ENCODE measurements around the gene EP400. TPM values are rescaled to one million over a fixed set of nuclear protein-coding genes. Genes with fewer than 3 reads are reported as not detected.

The EP400 gene
- total RNA-seq, 2 experiments from 2014 or later, result 45.6 to 46.1 TPM

- intact Hi-C loops (cut with micrococcal nuclease), result no loop called here
- TF ChIP-seq CTCF (IDR thresholded peaks at IDR 0.05), result no peak
- Mint-ChIP-seq H3K4me1 (ENCODE audit: low read depth) (peaks cover 29% of the 10 kb centered on the region), H3K27ac (peak overlapping the region; percentile 81), H3K36me3 (ENCODE audit: low read depth) (peaks cover 24% of the 10 kb centered on the region), H3K4me3 (peak overlapping the region; percentile 2), H3K27me3 (no peaks in the 10 kb centered on the region), H3K9me3 (no peaks in the 10 kb centered on the region)
- ATAC-seq, result peak; percentile 15
- CTCF ChIA-PET, result no interaction called here
- POLR2A ChIA-PET, result interaction anchor here (0.7 to 0.8 kb wide), 2 partner anchors 9 to 13 kb away, joined by 3 read pairs; no protein-coding TSS in a partner anchor
- no peak for DNase-seq
Measured at GRCh38 chr12:132065609-132066344, 116.0 kb downstream of the EP400 start.

- Mint-ChIP-seq H3K4me1 (ENCODE audit: low read depth) (peaks cover 29% of the 10 kb centered on the region), H3K4me3 (peak overlapping the region; percentile 2), H3K27me3 (no peaks in the 10 kb centered on the region), H3K9me3 (no peaks in the 10 kb centered on the region), H3K36me3 (ENCODE audit: low read depth) (peaks cover 22% of the 10 kb centered on the region), H3K27ac (peak overlapping the region; percentile 81)
- intact Hi-C loops (cut with micrococcal nuclease), result no loop called here
- TF ChIP-seq CTCF (IDR thresholded peaks at IDR 0.05), result no peak
- ATAC-seq (peak; percentile 74), DNase-seq (peak; percentile 60)
- ChIA-PET POLR2A (no interaction called here), CTCF (no interaction called here)
Measured at GRCh38 chr12:132066345-132066685, 116.6 kb downstream of the EP400 start.

- H3K27ac Mint-ChIP-seq, result peak overlapping the region; percentile 81
- no peaks in the 10 kb centered on the region for H3K9me3 Mint-ChIP-seq
- H3K4me1 Mint-ChIP-seq (ENCODE audit: low read depth), result peaks cover 29% of the 10 kb centered on the region
- ATAC-seq (no peak), DNase-seq (no peak)
- H3K4me3 Mint-ChIP-seq, result peak overlapping the region; percentile 2
- POLR2A ChIA-PET, result no interaction called here
- peaks cover 26% of the 10 kb centered on the region for H3K36me3 Mint-ChIP-seq (ENCODE audit: low read depth)
- CTCF ChIA-PET, result no interaction called here
- H3K27me3 Mint-ChIP-seq, result no peaks in the 10 kb centered on the region
- TF ChIP-seq CTCF (IDR thresholded peaks at IDR 0.05), result no peak
- intact Hi-C loops (cut with micrococcal nuclease), result no loop called here
Measured at GRCh38 chr12:132066749-132067148, 117.0 kb downstream of the EP400 start.

GRCh38 chr12:132067182-132067581 is 117.4 kb downstream of the EP400 start:
- ChIA-PET POLR2A (no interaction called here), CTCF (no interaction called here)
- Mint-ChIP-seq H3K9me3 (no peaks in the 10 kb centered on the region), H3K27me3 (no peaks in the 10 kb centered on the region), H3K4me3 (no peak overlapping the region), H3K36me3 (ENCODE audit: low read depth) (peaks cover 28% of the 10 kb centered on the region), H3K4me1 (ENCODE audit: low read depth) (peaks cover 29% of the 10 kb centered on the region), H3K27ac (peak overlapping the region; percentile 15)
- DNase-seq (no peak), ATAC-seq (no peak)
- no peak for TF ChIP-seq CTCF (IDR thresholded peaks at IDR 0.05)
- intact Hi-C loops (cut with micrococcal nuclease), result no loop called here

GRCh38 chr12:132068250-132068649 is 118.5 kb downstream of the EP400 start:
- CTCF ChIA-PET, result no interaction called here
- Mint-ChIP-seq H3K27me3 (no peaks in the 10 kb centered on the region), H3K4me1 (ENCODE audit: low read depth) (peaks cover 27% of the 10 kb centered on the region), H3K27ac (no peak overlapping the region), H3K36me3 (ENCODE audit: low read depth) (peaks cover 33% of the 10 kb centered on the region), H3K9me3 (no peaks in the 10 kb centered on the region), H3K4me3 (no peak overlapping the region)
- POLR2A ChIA-PET, result interaction anchor here (0.6 kb wide), 1 partner anchor 11 kb away, joined by 3 read pairs; no protein-coding TSS in a partner anchor
- intact Hi-C loops (cut with micrococcal nuclease), result no loop called here
- TF ChIP-seq CTCF (IDR thresholded peaks at IDR 0.05), result no peak
- no peak for ATAC-seq
- DNase-seq, result no peak
